CD1c-positive myeloid dendritic cell (primary cell): ENCODE results near the gene GNB1L.
"Not testable (repeated sequence)": the region's sequence is repeated elsewhere in the genome, so short reads cannot be mapped to it uniquely, and the experiment has no call there.

Experiments
- DNase-seq: peaks from one replicate; pipeline ENCODE4 v3.0.0-alpha.2; 2016; ENCODE audit errors: extremely low spot score

The GNB1L gene

GRCh38 chr22:19796160-19796559, 58.5 kb downstream of the GNB1L start:
- DNase-seq, result no peak

GRCh38 chr22:19795617-19796008, 59.1 kb downstream of the GNB1L start:
- DNase-seq, result no peak

- no peak for DNase-seq
Observed at GRCh38 chr22:19793661-19794310, 60.9 kb downstream of the GNB1L start.

GRCh38 chr22:19793161-19793560, 61.5 kb downstream of the GNB1L start:
- no peak for DNase-seq

- not testable (repeated sequence) for DNase-seq
Observed at GRCh38 chr22:19792383-19792896, 62.2 kb downstream of the GNB1L start.

- DNase-seq, result no peak
Observed at GRCh38 chr22:19791894-19792293, 62.8 kb downstream of the GNB1L start.

GRCh38 chr22:19791243-19791642, 63.4 kb downstream of the GNB1L start:
- no peak for DNase-seq

- DNase-seq, result no peak
Observed at GRCh38 chr22:19789828-19790227, 64.8 kb downstream of the GNB1L start.

GRCh38 chr22:19789406-19789805, 65.3 kb downstream of the GNB1L start:
- no peak for DNase-seq

GRCh38 chr22:19788661-19789225, 65.9 kb downstream of the GNB1L start:
- no peak for DNase-seq

- no peak for DNase-seq
Observed at GRCh38 chr22:19787849-19788141, 66.9 kb downstream of the GNB1L start.

GRCh38 chr22:19786959-19787848, 67.5 kb downstream of the GNB1L start:
- no peak for DNase-seq

GRCh38 chr22:19786264-19786585, 68.4 kb downstream of the GNB1L start:
- DNase-seq, result no peak

GRCh38 chr22:19785461-19786263, 69.0 kb downstream of the GNB1L start:
- no peak for DNase-seq

- DNase-seq, result no peak
Observed at GRCh38 chr22:19784384-19785175, 70.1 kb downstream of the GNB1L start.

GRCh38 chr22:19783586-19784383, 70.9 kb downstream of the GNB1L start:
- DNase-seq, result no peak

GRCh38 chr22:19782533-19782932, 72.1 kb downstream of the GNB1L start:
- DNase-seq, result no peak

- no peak for DNase-seq
Observed at GRCh38 chr22:19779685-19780268, 74.9 kb downstream of the GNB1L start.

GRCh38 chr22:19779011-19779421, 75.7 kb downstream of the GNB1L start:
- no peak for DNase-seq

GRCh38 chr22:19777192-19777591, 77.5 kb downstream of the GNB1L start:
- DNase-seq, result not testable (repeated sequence)
